Measurements from ENCODE around the gene BACH1. TPM values are rescaled to one million over a fixed set of nuclear protein-coding genes. Genes with fewer than 3 reads are reported as not detected.

BACH1 gene
- total RNA-seq, 2 experiments from 2014 or later = 27.3 to 28.2 TPM

- no peaks in the 10 kb centered on the region for H3K9me3 Mint-ChIP-seq
- no peak overlapping the region for H3K27ac Mint-ChIP-seq
- H3K36me3 Mint-ChIP-seq (ENCODE audit: low read depth) = peaks cover 7% of the 10 kb centered on the region
- no peaks in the 10 kb centered on the region for H3K4me1 Mint-ChIP-seq (ENCODE audit: low read depth)
- no peak for TF ChIP-seq CTCF (IDR thresholded peaks at IDR 0.05)
- H3K4me3 Mint-ChIP-seq = no peak overlapping the region
- DNase-seq = no peak
- H3K27me3 Mint-ChIP-seq = no peaks in the 10 kb centered on the region
- no peak for ATAC-seq
- ChIA-PET CTCF (interaction anchor here (0.6 to 0.8 kb wide), 2 partner anchors 11 to 182 kb away, joined by 3 to 4 read pairs; no protein-coding TSS in a partner anchor), POLR2A (no interaction called here)
- intact Hi-C loops (cut with micrococcal nuclease) = no loop called here
These were observed 83.4 kb downstream of the BACH1 start for GRCh38 chr21:29382030-29382654.

- Mint-ChIP-seq H3K9me3 (no peaks in the 10 kb centered on the region), H3K4me1 (ENCODE audit: low read depth) (no peaks in the 10 kb centered on the region), H3K27ac (no peak overlapping the region), H3K36me3 (ENCODE audit: low read depth) (no peaks in the 10 kb centered on the region), H3K4me3 (no peak overlapping the region), H3K27me3 (no peaks in the 10 kb centered on the region)
- intact Hi-C loops (cut with micrococcal nuclease) = no loop called here
- ChIA-PET CTCF (no interaction called here), POLR2A (no interaction called here)
- no peak for TF ChIP-seq CTCF (IDR thresholded peaks at IDR 0.05)
- ATAC-seq = no peak
- DNase-seq = no peak
These were observed 86.1 kb downstream of the BACH1 start for GRCh38 chr21:29384683-29385359.

- ATAC-seq (no peak), DNase-seq (no peak)
- no peaks in the 10 kb centered on the region for H3K4me1 Mint-ChIP-seq (ENCODE audit: low read depth)
- no peak overlapping the region for H3K27ac Mint-ChIP-seq
- no peaks in the 10 kb centered on the region for H3K27me3 Mint-ChIP-seq
- no peak for TF ChIP-seq CTCF (IDR thresholded peaks at IDR 0.05)
- intact Hi-C loops (cut with micrococcal nuclease) = no loop called here
- no peaks in the 10 kb centered on the region for H3K9me3 Mint-ChIP-seq
- ChIA-PET POLR2A (no interaction called here), CTCF (no interaction called here)
- no peak overlapping the region for H3K4me3 Mint-ChIP-seq
- no peaks in the 10 kb centered on the region for H3K36me3 Mint-ChIP-seq (ENCODE audit: low read depth)
These were observed 87.3 kb downstream of the BACH1 start for GRCh38 chr21:29385934-29386520.

- CTCF ChIA-PET = no interaction called here
- H3K4me1 Mint-ChIP-seq (ENCODE audit: low read depth) = no peaks in the 10 kb centered on the region
- TF ChIP-seq CTCF (IDR thresholded peaks at IDR 0.05) = no peak
- ATAC-seq (no peak), DNase-seq (no peak)
- no peaks in the 10 kb centered on the region for H3K36me3 Mint-ChIP-seq (ENCODE audit: low read depth)
- intact Hi-C loops (cut with micrococcal nuclease) = no loop called here
- POLR2A ChIA-PET = no interaction called here
- H3K27ac Mint-ChIP-seq = no peak overlapping the region
- no peaks in the 10 kb centered on the region for H3K27me3 Mint-ChIP-seq
- no peak overlapping the region for H3K4me3 Mint-ChIP-seq
- H3K9me3 Mint-ChIP-seq = no peaks in the 10 kb centered on the region
These were observed 88.1 kb downstream of the BACH1 start for GRCh38 chr21:29386803-29387202.

- Mint-ChIP-seq H3K4me1 (ENCODE audit: low read depth) (no peaks in the 10 kb centered on the region), H3K36me3 (ENCODE audit: low read depth) (no peaks in the 10 kb centered on the region), H3K4me3 (no peak overlapping the region), H3K27ac (no peak overlapping the region), H3K9me3 (no peaks in the 10 kb centered on the region), H3K27me3 (no peaks in the 10 kb centered on the region)
- no peak for TF ChIP-seq CTCF (IDR thresholded peaks at IDR 0.05)
- ChIA-PET CTCF (no interaction called here), POLR2A (no interaction called here)
- DNase-seq (no peak), ATAC-seq (no peak)
- intact Hi-C loops (cut with micrococcal nuclease) = no loop called here
These were observed 88.9 kb downstream of the BACH1 start for GRCh38 chr21:29387598-29387997.
